Sigmoid colon (tissue), 4 donors: Measurements from ENCODE around the gene NDUFS6.

ENCODE experiments used
- POLR2A ChIP-seq, 2 donors: fragments of 450-650 bp; IDR thresholded peaks; one replicate each; pipeline ENCODE4 v1.6.1; 2016; ENCODE audit warnings: antibody characterized with exemption in 2 of 2, mild to moderate bottlenecking in 2 of 2, moderate library complexity in 2 of 2
- POLR2AphosphoS5 ChIP-seq, 4 donors: sonication (generic); formaldehyde crosslinking; IDR thresholded peaks; one replicate each; pipeline ENCODE4 v1.6.1; 2017; ENCODE audit warnings: antibody characterized with exemption in 4 of 4

DNA sequence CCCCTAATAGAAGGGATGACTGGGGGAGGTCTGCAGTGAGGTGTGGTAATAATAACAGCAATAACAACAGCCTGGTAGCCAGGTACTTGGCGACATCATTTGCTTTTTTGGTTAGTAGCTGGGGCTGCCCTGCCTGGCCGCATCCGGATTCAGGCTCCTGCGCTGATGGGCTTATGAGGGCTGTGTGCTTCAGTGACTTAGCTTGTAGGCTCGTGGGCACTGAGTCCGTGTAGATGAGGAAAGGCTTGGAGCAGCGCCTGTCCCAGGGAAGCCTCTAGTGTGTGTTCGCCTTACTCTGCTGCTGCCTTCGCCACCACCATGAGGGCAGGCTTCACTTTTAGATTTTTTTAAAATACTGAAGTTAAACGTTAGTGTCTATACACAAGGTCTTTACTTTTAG is 4.5 kb downstream of the NDUFS6 start:
- TF ChIP-seq POLR2AphosphoS5 (IDR thresholded peaks at IDR 0.05) (no peak), POLR2A (IDR thresholded peaks at IDR 0.05) (no peak)
